CD4-positive, CD25-positive, alpha-beta regulatory T cell (primary cell): Measurements from ENCODE around the gene SORBS1. TPM values are rescaled to one million over a fixed set of nuclear protein-coding genes. Genes with fewer than 3 reads are reported as not detected.
A peak's percentile ranks its signal among the peaks of the same experiment; 100 is the strongest.

Experiments
- ATAC-seq, 2 donors: fragments of 150-1000 bp; cut with Tn5 transposase; one replicate each; pipeline ENCODE4 v1.10.0; 2021; ENCODE audit warnings: low read depth in 2 of 2, moderate number of reproducible peaks in 2 of 2, moderate library complexity in 1 of 2
- DNase-seq, 3 donors: peaks; one replicate each; pipeline versions ENCODE4 v3.0.0 to v3.0.0-alpha.2; 2012 to 2022; ENCODE audit warnings: mixed read lengths in 1 of 3
- H3K27ac ChIP-seq: one replicate; pipeline ENCODE4 v1.7.0; 2013; ENCODE audit warnings: mild to moderate bottlenecking, low read length; ENCODE audit not compliant: insufficient read depth, poor library complexity, severe bottlenecking
- H3K27me3 ChIP-seq: one replicate; pipeline ENCODE4 v1.7.0; 2013; ENCODE audit warnings: low read length; ENCODE audit not compliant: control insufficient read depth, insufficient read depth
- H3K36me3 ChIP-seq: one replicate; pipeline ENCODE4 v1.7.0; 2013; ENCODE audit warnings: mild to moderate bottlenecking, low read length, moderate library complexity; ENCODE audit not compliant: control insufficient read depth, insufficient read depth
- H3K4me1 ChIP-seq: 2 replicates; pipeline ENCODE4 v1.7.0; 2013; ENCODE audit warnings: mild to moderate bottlenecking, low read length; ENCODE audit not compliant: insufficient read depth, control insufficient read depth, poor library complexity, severe bottlenecking
- H3K4me3 ChIP-seq: one replicate; pipeline ENCODE4 v1.7.0; 2013; ENCODE audit warnings: low read depth, mild to moderate bottlenecking, low read length, moderate library complexity
- H3K9me3 ChIP-seq, 2 experiments: 1 replicate in 1 of 2; 2 replicates in 1 of 2; pipeline ENCODE4 v1.7.0; 2013; ENCODE audit warnings: low read length in 2 of 2, mild to moderate bottlenecking in 1 of 2, moderate library complexity in 1 of 2; ENCODE audit not compliant: control insufficient read depth in 2 of 2
- H3K27ac Mint-ChIP-seq, 3 donors: one replicate each; pipeline ENCODE4 v1.8.0; 2020 to 2022; ENCODE audit warnings: mild to moderate bottlenecking in 3 of 3, mixed read lengths in 3 of 3, moderate library complexity in 2 of 3
- H3K27me3 Mint-ChIP-seq: one replicate; pipeline ENCODE4 v1.8.0; 2022; ENCODE audit warnings: mild to moderate bottlenecking, mixed read lengths
- H3K36me3 Mint-ChIP-seq: one replicate; pipeline ENCODE4 v1.8.0; 2020; ENCODE audit warnings: mixed read lengths
- H3K4me1 Mint-ChIP-seq, 4 donors: one replicate each; pipeline ENCODE4 v1.8.0; 2020 to 2022; ENCODE audit warnings: mixed read lengths in 4 of 4, mild to moderate bottlenecking in 1 of 4
- H3K4me3 Mint-ChIP-seq, 4 donors: one replicate each; pipeline ENCODE4 v1.8.0; 2020 to 2022; ENCODE audit warnings: mild to moderate bottlenecking in 4 of 4, mixed read lengths in 4 of 4, moderate library complexity in 3 of 4
- H3K9me3 Mint-ChIP-seq, 7 donors: one replicate each; pipeline ENCODE4 v1.8.0; 2020 to 2022; ENCODE audit warnings: mixed read lengths in 7 of 7, mild to moderate bottlenecking in 3 of 7, moderate library complexity in 2 of 7
- polyA plus RNA-seq, 4 donors: library from polyadenylated mRNA; unstranded; fragments of 300-500 nt; fragmentation: Illumina TruSeq; gene quantifications; one replicate each; pipeline ENCODE4 v1.2.3, GENCODE V29; 2021
- total RNA-seq: library from RNA; stranded (reverse); gene quantifications from one replicate; pipeline ENCODE4 v1.2.3, GENCODE V29; 2022

Gene SORBS1
- total and polyA plus RNA-seq, 5 donors from 2014 or later: 0.31 to 3.7 (median 0.38) TPM

- Mint-ChIP-seq H3K4me1 (no peaks in the 10 kb centered on the region), H3K9me3 (no peaks in the 10 kb centered on the region), H3K27ac (no peak overlapping the region), H3K27me3 (no peaks in the 10 kb centered on the region), H3K36me3 (no peaks in the 10 kb centered on the region), H3K4me3 (no peak overlapping the region)
- Histone ChIP-seq H3K9me3 (no peaks in the 10 kb centered on the region), H3K27ac (no peak overlapping the region), H3K27me3 (no peaks in the 10 kb centered on the region), H3K36me3 (no peaks in the 10 kb centered on the region), H3K4me1 (no peaks in the 10 kb centered on the region), H3K4me3 (no peak overlapping the region)
- ATAC-seq (no peak), DNase-seq (no peak)
These were observed 160.4 kb downstream of the SORBS1 start for GRCh38 chr10:95400787-95401186.

DNA sequence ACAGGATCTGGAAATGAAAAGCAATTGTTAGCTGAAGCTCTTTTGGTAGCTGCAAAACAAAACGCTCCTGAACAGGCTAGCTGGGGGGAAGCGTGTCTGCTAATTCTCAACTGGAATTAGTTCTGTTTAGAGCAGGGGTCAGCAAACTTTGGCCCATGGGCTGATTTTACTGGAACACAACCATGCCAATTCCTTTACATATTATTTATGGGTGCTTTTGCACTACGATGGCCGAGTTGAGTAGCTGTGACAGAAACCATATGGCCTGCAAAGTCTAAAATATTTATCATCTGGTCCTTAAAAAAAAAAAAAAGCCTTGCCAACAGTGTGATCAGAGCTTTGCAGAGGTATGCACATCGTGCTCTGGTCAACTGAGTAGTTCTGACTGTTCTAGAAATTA lies 162.0 kb downstream of the SORBS1 start:
- no peak overlapping the region for H3K4me3 ChIP-seq
- no peaks in the 10 kb centered on the region for H3K4me1 ChIP-seq
- H3K27ac ChIP-seq: no peak overlapping the region
- DNase-seq (no peak), ATAC-seq (no peak)
- H3K36me3 Mint-ChIP-seq: no peaks in the 10 kb centered on the region
- no peaks in the 10 kb centered on the region for H3K4me1 Mint-ChIP-seq
- H3K9me3 Mint-ChIP-seq: no peaks in the 10 kb centered on the region
- no peaks in the 10 kb centered on the region for H3K36me3 ChIP-seq
- H3K27me3 ChIP-seq: no peaks in the 10 kb centered on the region
- H3K27ac Mint-ChIP-seq: no peak overlapping the region
- H3K27me3 Mint-ChIP-seq: no peaks in the 10 kb centered on the region
- H3K9me3 ChIP-seq: no peaks in the 10 kb centered on the region
- no peak overlapping the region for H3K4me3 Mint-ChIP-seq

- no peaks in the 10 kb centered on the region for H3K9me3 Mint-ChIP-seq
These were observed 163.4 kb downstream of the SORBS1 start for GRCh38 chr10:95397747-95398146.

GRCh38 chr10:95395947-95396449 lies 165.2 kb downstream of the SORBS1 start:
- Mint-ChIP-seq H3K27me3 (no peaks in the 10 kb centered on the region), H3K9me3 (no peaks in the 10 kb centered on the region), H3K36me3 (no peaks in the 10 kb centered on the region), H3K4me3 (no peak overlapping the region), H3K27ac (peak overlapping the region in 1 of 3 donors; percentile 43), H3K4me1 (no peaks in the 10 kb centered on the region)
- Histone ChIP-seq H3K27ac (no peak overlapping the region), H3K36me3 (no peaks in the 10 kb centered on the region), H3K4me3 (no peak overlapping the region), H3K27me3 (no peaks in the 10 kb centered on the region), H3K4me1 (no peaks in the 10 kb centered on the region), H3K9me3 (no peaks in the 10 kb centered on the region)
- DNase-seq (no peak), ATAC-seq (no peak)

More at GRCh38 chr10:95397747-95398146, 163.4 kb downstream of the SORBS1 start:
- Histone ChIP-seq H3K4me1 (no peaks in the 10 kb centered on the region), H3K9me3 (no peaks in the 10 kb centered on the region), H3K4me3 (no peak overlapping the region), H3K27me3 (no peaks in the 10 kb centered on the region), H3K27ac (no peak overlapping the region), H3K36me3 (no peaks in the 10 kb centered on the region)
- Mint-ChIP-seq H3K36me3 (no peaks in the 10 kb centered on the region), H3K27ac (no peak overlapping the region), H3K4me1 (no peaks in the 10 kb centered on the region), H3K27me3 (no peaks in the 10 kb centered on the region), H3K4me3 (no peak overlapping the region)
- DNase-seq (no peak), ATAC-seq (no peak)

- no peaks in the 10 kb centered on the region for H3K4me1 Mint-ChIP-seq
- no peak overlapping the region for H3K4me3 Mint-ChIP-seq
- ATAC-seq (no peak), DNase-seq (peak in 1 of 3 donors; percentile 29)
- no peaks in the 10 kb centered on the region for H3K27me3 ChIP-seq
- no peaks in the 10 kb centered on the region for H3K9me3 ChIP-seq
- H3K36me3 ChIP-seq: no peaks in the 10 kb centered on the region
- no peak overlapping the region for H3K27ac ChIP-seq
- no peak overlapping the region for H3K4me3 ChIP-seq
- no peaks in the 10 kb centered on the region for H3K36me3 Mint-ChIP-seq
- H3K27me3 Mint-ChIP-seq: no peaks in the 10 kb centered on the region
- H3K4me1 ChIP-seq: no peaks in the 10 kb centered on the region
- H3K9me3 Mint-ChIP-seq: no peaks in the 10 kb centered on the region
- no peak overlapping the region for H3K27ac Mint-ChIP-seq
These were observed 166.8 kb downstream of the SORBS1 start for GRCh38 chr10:95394161-95394880.

DNA sequence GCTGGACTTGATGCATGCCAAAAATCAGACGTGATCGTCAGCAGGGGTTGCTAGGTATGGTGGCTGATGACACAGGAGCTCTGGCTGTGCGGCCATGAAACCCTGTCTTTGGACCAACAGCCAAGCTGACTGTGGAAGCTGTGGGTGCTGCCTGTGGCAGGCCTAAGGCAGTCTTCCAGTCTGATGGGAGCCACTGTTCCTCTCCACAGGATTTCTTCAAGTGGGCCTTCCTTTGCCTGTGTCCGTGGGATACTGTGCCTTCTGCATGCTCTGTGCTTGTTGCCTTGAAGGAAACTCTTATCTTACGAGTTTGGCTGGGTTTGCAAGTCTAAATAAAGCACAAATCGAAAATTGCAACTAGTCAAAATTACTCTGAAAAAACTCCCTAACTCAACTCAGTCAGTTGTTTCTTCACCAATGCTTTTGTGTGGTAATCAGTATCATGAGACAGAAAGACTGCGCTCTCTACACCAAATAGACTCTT lies 168.4 kb downstream of the SORBS1 start:
- no peaks in the 10 kb centered on the region for H3K9me3 ChIP-seq
- no peak for DNase-seq
- H3K36me3 ChIP-seq: no peaks in the 10 kb centered on the region
- H3K27me3 Mint-ChIP-seq: peaks cover 13% of the 10 kb centered on the region
- no peaks in the 10 kb centered on the region for H3K4me1 ChIP-seq
- no peak overlapping the region for H3K27ac Mint-ChIP-seq
- no peak overlapping the region for H3K27ac ChIP-seq
- H3K4me1 Mint-ChIP-seq: no peaks in the 10 kb centered on the region
- no peaks in the 10 kb centered on the region for H3K27me3 ChIP-seq
- no peak for ATAC-seq
- H3K9me3 Mint-ChIP-seq: peaks cover 0 to 2% (median 0%) of the 10 kb centered on the region in 7 donors
- H3K4me3 ChIP-seq: no peak overlapping the region
- no peaks in the 10 kb centered on the region for H3K36me3 Mint-ChIP-seq
- no peak overlapping the region for H3K4me3 Mint-ChIP-seq

DNA sequence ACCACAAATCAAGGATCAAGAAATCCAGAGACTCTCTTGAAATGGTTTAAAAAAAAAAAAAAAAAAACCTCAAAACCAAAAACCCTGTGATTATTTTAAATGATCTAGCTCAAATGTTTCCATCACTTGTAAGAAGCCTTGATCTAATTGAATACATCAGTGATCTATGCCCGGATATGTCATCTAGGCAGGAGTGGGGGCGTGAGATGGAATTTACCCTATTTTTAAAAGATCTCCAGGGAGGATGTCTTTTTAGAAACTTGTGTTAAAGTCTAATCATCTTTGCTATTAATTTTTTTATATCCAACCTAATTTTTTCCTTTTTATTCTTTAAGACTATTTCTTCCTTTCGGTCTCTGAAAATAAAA lies 169.0 kb downstream of the SORBS1 start:
- H3K4me3 ChIP-seq: no peak overlapping the region
- H3K36me3 ChIP-seq: no peaks in the 10 kb centered on the region
- no peak overlapping the region for H3K27ac ChIP-seq
- H3K4me1 ChIP-seq: no peaks in the 10 kb centered on the region
- H3K9me3 Mint-ChIP-seq: peaks cover 0 to 2% (median 0%) of the 10 kb centered on the region in 7 donors
- no peak for ATAC-seq
- no peak overlapping the region for H3K27ac Mint-ChIP-seq
- no peaks in the 10 kb centered on the region for H3K36me3 Mint-ChIP-seq
- no peak for DNase-seq
- no peaks in the 10 kb centered on the region for H3K4me1 Mint-ChIP-seq
- H3K27me3 ChIP-seq: no peaks in the 10 kb centered on the region
- no peak overlapping the region for H3K4me3 Mint-ChIP-seq
- H3K9me3 ChIP-seq: no peaks in the 10 kb centered on the region
- H3K27me3 Mint-ChIP-seq: peaks cover 14% of the 10 kb centered on the region
